Measurements from ENCODE around the gene CTNND1.

Gene CTNND1

GRCh38 chr11:57762235-57762861 is 746 bp downstream of the CTNND1 start:
- peak; percentile 44 for DNase-seq

GRCh38 chr11:57763568-57763967 is 2.0 kb downstream of the CTNND1 start:
- DNase-seq = peak; percentile 56

- no peak for DNase-seq
Observed at GRCh38 chr11:57764021-57764420, 2.4 kb downstream of the CTNND1 start.

- peak; percentile 69 for DNase-seq
Observed at GRCh38 chr11:57764566-57764965, 3.0 kb downstream of the CTNND1 start.

- DNase-seq = peak; percentile 69
Observed at GRCh38 chr11:57764972-57765371, 3.4 kb downstream of the CTNND1 start.

GRCh38 chr11:57770793-57771192 is 9.2 kb downstream of the CTNND1 start:
- DNase-seq = no peak

- DNase-seq = no peak
Observed at GRCh38 chr11:57771365-57771764, 9.8 kb downstream of the CTNND1 start.

GRCh38 chr11:57772562-57772961 is 11.0 kb downstream of the CTNND1 start:
- no peak for DNase-seq

- no peak for DNase-seq
Observed at GRCh38 chr11:57773026-57773598, 11.5 kb downstream of the CTNND1 start.

- no peak for DNase-seq
Observed at GRCh38 chr11:57775491-57775890, 13.9 kb downstream of the CTNND1 start.

GRCh38 chr11:57776031-57776521 is 14.5 kb downstream of the CTNND1 start:
- no peak for DNase-seq

- DNase-seq = no peak
Observed at GRCh38 chr11:57776577-57777210, 15.1 kb downstream of the CTNND1 start.

- peak; percentile 22 for DNase-seq
Observed at GRCh38 chr11:57777969-57778317, 16.3 kb downstream of the CTNND1 start.

GRCh38 chr11:57778318-57779037 is 16.9 kb downstream of the CTNND1 start:
- DNase-seq = peak; percentile 38

- DNase-seq = no peak
Observed at GRCh38 chr11:57779276-57779675, 17.7 kb downstream of the CTNND1 start.

- DNase-seq = no peak
Observed at GRCh38 chr11:57781529-57781943, 19.9 kb downstream of the CTNND1 start.

GRCh38 chr11:57785072-57785471 is 23.5 kb downstream of the CTNND1 start:
- no peak for DNase-seq

GRCh38 chr11:57786436-57786835 is 24.8 kb downstream of the CTNND1 start:
- DNase-seq = no peak

- no peak for DNase-seq
Observed at GRCh38 chr11:57787006-57787604, 25.5 kb downstream of the CTNND1 start.

- no peak for DNase-seq
Observed at GRCh38 chr11:57787920-57788702, 26.5 kb downstream of the CTNND1 start.

GRCh38 chr11:57788703-57789088 is 27.1 kb downstream of the CTNND1 start:
- no peak for DNase-seq

- DNase-seq = no peak
Observed at GRCh38 chr11:57791321-57792059, 29.9 kb downstream of the CTNND1 start.
